ENCODE results near the gene NAT8L. TPM values are rescaled to one million over a fixed set of nuclear protein-coding genes. Genes with fewer than 3 reads are reported as not detected.

Gene NAT8L
- total RNA-seq, 2 donors from 2014 or later, result not detected

GRCh38 chr4:2062808-2063524 is 3.8 kb downstream of the NAT8L start:
- Mint-ChIP-seq H3K36me3 (ENCODE audit: low read depth) (peaks cover 3% of the 10 kb centered on the region), H3K4me1 (no peaks in the 10 kb centered on the region), H3K27ac (no peak overlapping the region), H3K4me3 (no peak overlapping the region), H3K27me3 (peaks cover 10% of the 10 kb centered on the region)
- ATAC-seq (no peak), DNase-seq (no peak)
- no peaks in the 10 kb centered on the region for H3K9me3 ChIP-seq (ENCODE audit: control insufficient read depth, low read length, poor library complexity, severe bottlenecking)

DNA sequence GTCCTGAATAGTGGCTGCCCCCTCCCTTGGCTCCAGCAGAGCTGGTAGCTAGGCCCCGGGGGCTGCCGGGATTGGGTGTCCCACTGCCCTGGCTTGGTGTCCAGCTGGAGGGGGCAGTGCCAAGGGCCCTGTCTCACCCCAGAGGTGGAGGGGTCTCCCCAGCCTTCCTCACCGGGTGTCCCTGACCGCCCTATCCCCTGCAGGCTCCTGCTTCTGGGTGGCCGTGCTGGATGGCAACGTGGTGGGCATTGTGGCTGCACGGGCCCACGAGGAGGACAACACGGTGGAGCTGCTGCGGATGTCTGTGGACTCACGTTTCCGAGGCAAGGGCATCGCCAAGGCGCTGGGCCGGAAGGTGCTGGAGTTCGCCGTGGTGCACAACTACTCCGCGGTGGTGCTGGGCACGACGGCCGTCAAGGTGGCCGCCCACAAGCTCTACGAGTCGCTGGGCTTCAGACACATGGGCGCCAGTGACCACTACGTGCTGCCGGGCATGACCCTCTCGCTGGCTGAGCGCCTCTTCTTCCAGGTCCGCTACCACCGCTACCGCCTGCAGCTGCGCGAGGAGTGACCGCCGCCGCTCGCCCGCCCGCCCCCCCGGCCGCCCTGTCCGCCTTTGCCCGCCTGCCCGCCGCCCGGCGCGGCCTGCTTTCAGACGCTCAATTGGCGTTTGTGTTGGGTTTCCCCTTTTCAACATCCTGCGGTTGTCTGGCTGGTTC is 4.6 kb downstream of the NAT8L start:
- no peak overlapping the region for H3K4me3 Mint-ChIP-seq
- DNase-seq (no peak), ATAC-seq (no peak)
- H3K36me3 Mint-ChIP-seq (ENCODE audit: low read depth), result peaks cover 3% of the 10 kb centered on the region
- no peaks in the 10 kb centered on the region for H3K9me3 ChIP-seq (ENCODE audit: control insufficient read depth, low read length, poor library complexity, severe bottlenecking)
- H3K27me3 Mint-ChIP-seq, result peaks cover 10% of the 10 kb centered on the region
- H3K27ac Mint-ChIP-seq, result no peak overlapping the region
- H3K4me1 Mint-ChIP-seq, result no peaks in the 10 kb centered on the region

GRCh38 chr4:2064276-2064991 is 5.3 kb downstream of the NAT8L start:
- DNase-seq (no peak), ATAC-seq (no peak)
- peaks cover 10% of the 10 kb centered on the region for H3K27me3 Mint-ChIP-seq
- peaks cover 3% of the 10 kb centered on the region for H3K36me3 Mint-ChIP-seq (ENCODE audit: low read depth)
- no peak overlapping the region for H3K27ac Mint-ChIP-seq
- H3K4me1 Mint-ChIP-seq, result no peaks in the 10 kb centered on the region
- H3K4me3 Mint-ChIP-seq, result peak overlapping the region; percentile 49
- no peaks in the 10 kb centered on the region for H3K9me3 ChIP-seq (ENCODE audit: control insufficient read depth, low read length, poor library complexity, severe bottlenecking)

GRCh38 chr4:2065106-2065930 is 6.2 kb downstream of the NAT8L start:
- H3K4me1 Mint-ChIP-seq, result no peaks in the 10 kb centered on the region
- peaks cover 3% of the 10 kb centered on the region for H3K36me3 Mint-ChIP-seq (ENCODE audit: low read depth)
- no peak overlapping the region for H3K4me3 Mint-ChIP-seq
- H3K9me3 ChIP-seq (ENCODE audit: control insufficient read depth, low read length, poor library complexity, severe bottlenecking), result no peaks in the 10 kb centered on the region
- H3K27me3 Mint-ChIP-seq, result peaks cover 10% of the 10 kb centered on the region
- ATAC-seq (no peak), DNase-seq (no peak)
- no peak overlapping the region for H3K27ac Mint-ChIP-seq

DNA sequence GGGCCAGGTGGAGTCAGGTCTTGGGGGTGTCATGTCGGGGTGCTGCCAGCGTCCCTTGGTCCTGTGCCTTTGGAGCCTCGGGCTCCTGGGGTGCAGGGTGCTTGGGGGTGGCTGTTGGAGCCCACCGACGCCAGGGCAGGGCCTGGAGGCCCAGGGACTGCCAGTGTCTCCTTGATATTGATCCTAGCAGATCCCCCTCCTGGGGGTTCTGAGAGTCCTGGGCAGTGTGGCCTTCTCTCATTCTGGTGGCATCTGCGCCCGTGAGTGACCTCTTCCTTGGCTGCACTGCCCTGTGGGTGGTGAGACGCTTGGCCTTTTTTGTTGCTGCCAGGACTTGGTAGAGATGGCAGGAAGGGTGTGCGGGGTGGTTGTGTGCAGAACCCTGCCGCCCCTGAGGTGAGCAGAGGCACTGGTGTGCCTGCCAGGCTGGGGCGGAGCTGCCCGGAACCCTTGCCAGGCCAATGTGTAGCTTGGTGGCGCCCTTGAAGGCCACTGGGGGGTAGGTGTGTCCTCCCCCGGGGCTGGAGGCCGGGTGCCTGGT is 7.0 kb downstream of the NAT8L start:
- no peaks in the 10 kb centered on the region for H3K9me3 ChIP-seq (ENCODE audit: control insufficient read depth, low read length, poor library complexity, severe bottlenecking)
- ATAC-seq (no peak), DNase-seq (no peak)
- peaks cover 3% of the 10 kb centered on the region for H3K36me3 Mint-ChIP-seq (ENCODE audit: low read depth)
- H3K27ac Mint-ChIP-seq, result no peak overlapping the region
- H3K4me1 Mint-ChIP-seq, result no peaks in the 10 kb centered on the region
- H3K4me3 Mint-ChIP-seq, result no peak overlapping the region
- peaks cover 10% of the 10 kb centered on the region for H3K27me3 Mint-ChIP-seq

- H3K27me3 Mint-ChIP-seq, result peaks cover 7% of the 10 kb centered on the region
- no peaks in the 10 kb centered on the region for H3K4me1 Mint-ChIP-seq
- ATAC-seq (no peak), DNase-seq (no peak)
- no peak overlapping the region for H3K27ac Mint-ChIP-seq
- peaks cover 3% of the 10 kb centered on the region for H3K36me3 Mint-ChIP-seq (ENCODE audit: low read depth)
- no peak overlapping the region for H3K4me3 Mint-ChIP-seq
- H3K9me3 ChIP-seq (ENCODE audit: control insufficient read depth, low read length, poor library complexity, severe bottlenecking), result no peaks in the 10 kb centered on the region
These were observed 7.7 kb downstream of the NAT8L start for GRCh38 chr4:2066571-2067445.

GRCh38 chr4:2067446-2068197 is 8.5 kb downstream of the NAT8L start:
- Mint-ChIP-seq H3K27ac (no peak overlapping the region), H3K4me1 (no peaks in the 10 kb centered on the region), H3K36me3 (ENCODE audit: low read depth) (peaks cover 3% of the 10 kb centered on the region), H3K4me3 (no peak overlapping the region), H3K27me3 (no peaks in the 10 kb centered on the region)
- no peak for ATAC-seq
- no peak for DNase-seq
- no peaks in the 10 kb centered on the region for H3K9me3 ChIP-seq (ENCODE audit: control insufficient read depth, low read length, poor library complexity, severe bottlenecking)

DNA sequence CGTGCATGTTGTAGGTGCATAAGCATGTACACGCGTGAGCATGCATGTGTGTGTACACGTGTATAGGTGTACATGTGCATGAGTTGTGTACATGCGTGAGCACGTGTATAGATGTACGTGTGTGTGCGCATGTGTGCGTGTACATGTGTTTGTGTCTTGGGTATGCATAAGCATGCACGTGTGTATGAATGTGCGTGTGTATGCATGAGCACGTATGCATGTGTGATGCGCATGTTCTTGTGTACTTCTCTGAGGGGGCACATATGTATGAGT is 9.0 kb downstream of the NAT8L start:
- ATAC-seq (no peak), DNase-seq (no peak)
- H3K9me3 ChIP-seq (ENCODE audit: control insufficient read depth, low read length, poor library complexity, severe bottlenecking), result no peaks in the 10 kb centered on the region
- H3K4me1 Mint-ChIP-seq, result no peaks in the 10 kb centered on the region
- H3K27ac Mint-ChIP-seq, result no peak overlapping the region
- H3K36me3 Mint-ChIP-seq (ENCODE audit: low read depth), result peaks cover 3% of the 10 kb centered on the region
- no peak overlapping the region for H3K4me3 Mint-ChIP-seq
- H3K27me3 Mint-ChIP-seq, result no peaks in the 10 kb centered on the region

GRCh38 chr4:2068566-2068965 is 9.4 kb downstream of the NAT8L start:
- ATAC-seq (no peak), DNase-seq (no peak)
- H3K27ac Mint-ChIP-seq, result no peak overlapping the region

GRCh38 chr4:2069161-2069971 is 10.2 kb downstream of the NAT8L start:
- Mint-ChIP-seq H3K4me3 (no peak overlapping the region), H3K27me3 (no peaks in the 10 kb centered on the region), H3K36me3 (ENCODE audit: low read depth) (peaks cover 3% of the 10 kb centered on the region), H3K27ac (no peak overlapping the region), H3K4me1 (no peaks in the 10 kb centered on the region)
- DNase-seq, result no peak
- no peaks in the 10 kb centered on the region for H3K9me3 ChIP-seq (ENCODE audit: control insufficient read depth, low read length, poor library complexity, severe bottlenecking)
- ATAC-seq, result no peak

More at GRCh38 chr4:2068566-2068965, 9.4 kb downstream of the NAT8L start:
- Mint-ChIP-seq H3K4me1 (no peaks in the 10 kb centered on the region), H3K36me3 (ENCODE audit: low read depth) (peaks cover 3% of the 10 kb centered on the region), H3K27me3 (no peaks in the 10 kb centered on the region), H3K4me3 (no peak overlapping the region)
- no peaks in the 10 kb centered on the region for H3K9me3 ChIP-seq (ENCODE audit: control insufficient read depth, low read length, poor library complexity, severe bottlenecking)

DNA sequence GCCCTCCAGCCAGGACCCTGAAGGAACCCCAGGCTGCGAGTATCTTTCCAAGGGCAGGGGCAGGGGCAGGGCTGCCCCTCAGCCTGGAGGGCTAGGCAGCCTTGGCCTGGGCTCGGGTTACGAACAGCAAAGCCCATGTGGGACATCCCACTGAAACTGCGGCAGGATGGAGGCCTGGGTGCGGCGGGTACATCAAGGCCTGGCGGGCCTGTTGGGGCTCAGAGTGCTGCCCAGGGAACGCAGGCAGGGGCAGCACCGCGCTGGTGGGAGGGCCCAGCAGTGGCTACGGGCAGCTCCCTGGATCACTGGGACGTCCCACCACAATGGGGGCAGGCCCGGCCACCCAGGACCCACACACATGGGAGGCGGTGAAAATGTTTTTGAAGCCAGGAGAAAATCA is 10.9 kb downstream of the NAT8L start:
- DNase-seq (no peak), ATAC-seq (no peak)
- H3K4me3 Mint-ChIP-seq, result no peak overlapping the region
- H3K27ac Mint-ChIP-seq, result no peak overlapping the region
- H3K4me1 Mint-ChIP-seq, result no peaks in the 10 kb centered on the region
- no peaks in the 10 kb centered on the region for H3K9me3 ChIP-seq (ENCODE audit: control insufficient read depth, low read length, poor library complexity, severe bottlenecking)
- H3K27me3 Mint-ChIP-seq, result no peaks in the 10 kb centered on the region
- no peaks in the 10 kb centered on the region for H3K36me3 Mint-ChIP-seq (ENCODE audit: low read depth)

All from T-helper 17 cell (primary cell).